Uterus (tissue), 2 donors: ENCODE measurements around the gene TARDBP.

ENCODE experiments used
- CTCF ChIP-seq, 4 experiments: fragments of 200-600 bp in 2 of 4; fragments of 450-650 bp in 2 of 4; sonication (generic) in 2 of 4; IDR thresholded peaks; one replicate each; pipeline ENCODE4 v1.5.1; 2016 to 2019; ENCODE audit warnings: antibody characterized with exemption in 4 of 4, mild to moderate bottlenecking in 2 of 4, moderate library complexity in 1 of 4
- POLR2A ChIP-seq, 2 donors: fragments of 450-650 bp; IDR thresholded peaks; one replicate each; pipeline ENCODE4 v1.6.1; 2016; ENCODE audit warnings: antibody characterized with exemption in 2 of 2, mild to moderate bottlenecking in 1 of 2, moderate library complexity in 1 of 2

DNA sequence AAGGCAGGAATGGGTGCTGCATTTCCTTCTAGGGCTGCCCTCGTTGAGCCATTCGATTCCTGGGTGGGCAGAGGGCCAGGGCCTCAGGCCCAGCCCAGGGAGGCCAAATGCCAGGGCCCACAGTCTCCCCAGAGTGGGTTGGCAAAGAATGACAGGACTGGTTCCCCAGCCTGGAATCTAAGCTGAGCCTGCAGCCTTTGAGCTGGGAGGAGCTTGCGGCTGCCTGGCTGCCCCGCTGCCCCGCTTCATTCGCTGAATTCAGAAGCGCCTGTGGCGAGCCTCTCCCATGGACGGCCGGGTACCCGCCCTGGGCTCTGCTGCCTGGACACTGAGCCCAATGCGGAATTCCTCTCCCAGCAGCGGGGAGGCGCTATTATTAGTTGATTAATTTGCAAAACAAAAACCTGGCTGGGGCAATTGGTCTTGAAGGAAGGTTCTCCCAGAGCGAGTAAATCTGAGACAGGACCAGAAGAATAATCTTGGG, 32.3 kb upstream of the TARDBP start:
- TF ChIP-seq CTCF (IDR thresholded peaks at IDR 0.05) (peak in 2 of 4 experiments; percentile 13 to 16), POLR2A (IDR thresholded peaks at IDR 0.05) (no peak)
